ENCODE data around the gene TPO.
"Not testable (repeated sequence)": the region's sequence is repeated elsewhere in the genome, so short reads cannot be mapped to it uniquely, and the experiment has no call there.

TPO gene

DNA sequence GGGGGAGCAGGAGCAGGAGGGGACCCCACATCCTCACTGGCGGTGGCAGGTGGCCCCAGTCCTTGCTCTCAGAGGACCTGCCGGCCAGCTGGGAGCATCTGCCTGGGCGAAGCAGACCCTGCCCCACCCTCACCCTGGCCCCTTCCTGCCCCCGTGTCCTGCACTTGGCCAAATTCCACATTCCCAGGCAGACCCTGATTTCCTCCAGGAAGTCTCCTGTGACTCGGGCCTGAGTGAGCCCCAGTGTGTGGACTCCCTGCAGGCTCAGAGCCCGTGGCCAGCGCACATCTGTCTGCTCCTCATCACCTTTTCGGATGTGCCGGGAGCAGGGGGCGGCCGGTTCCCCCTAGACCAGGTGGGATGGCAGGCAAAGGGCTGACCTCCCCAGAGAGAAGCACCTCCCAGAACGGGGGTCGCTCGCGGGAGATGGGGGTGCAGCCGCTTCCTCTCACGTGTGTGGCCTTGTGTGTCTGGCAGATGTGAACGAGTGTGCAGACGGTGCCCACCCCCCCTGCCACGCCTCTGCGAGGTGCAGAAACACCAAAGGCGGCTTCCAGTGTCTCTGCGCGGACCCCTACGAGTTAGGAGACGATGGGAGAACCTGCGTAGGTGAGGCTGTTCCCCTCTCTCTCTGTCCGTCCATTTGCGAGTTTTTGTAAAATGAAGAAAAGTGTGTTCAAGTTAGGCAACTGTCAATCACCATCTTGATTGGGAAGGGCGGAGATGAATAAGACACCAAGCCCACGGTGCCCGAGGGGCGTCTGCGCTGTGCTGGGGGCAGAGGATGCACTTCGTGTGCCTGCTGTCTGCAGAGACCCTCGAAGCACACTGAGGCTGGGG lies 90.4 kb downstream of the TPO start:
- DNase-seq (ENCODE audit: low read depth) = no peak

- no peak for DNase-seq (ENCODE audit: low read depth)
These were observed 91.1 kb downstream of the TPO start for GRCh38 chr2:1504311-1504750.

- DNase-seq (ENCODE audit: low read depth) = no peak
These were observed 91.8 kb downstream of the TPO start for GRCh38 chr2:1505031-1505441.

GRCh38 chr2:1509271-1510065 lies 96.2 kb downstream of the TPO start:
- no peak for DNase-seq (ENCODE audit: low read depth)

DNA sequence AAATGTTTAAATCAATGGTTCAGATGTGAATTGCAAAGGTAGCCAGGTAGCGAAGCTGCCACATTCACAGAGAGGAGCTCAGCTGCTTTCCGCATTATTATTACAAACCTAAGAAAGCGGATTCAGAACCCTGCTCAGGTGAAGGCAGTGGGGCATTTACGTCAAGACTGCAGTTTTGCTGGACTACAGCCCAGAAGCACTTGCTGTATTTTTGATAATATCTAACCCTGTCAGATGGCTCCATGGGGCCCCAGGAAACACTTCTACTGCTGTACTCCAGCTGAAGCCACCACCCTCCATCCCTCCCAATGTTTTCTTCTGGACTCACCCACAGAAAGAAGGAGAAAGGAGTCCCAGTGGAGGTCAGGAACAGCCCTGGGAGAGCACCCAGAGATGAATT lies 96.9 kb downstream of the TPO start:
- DNase-seq (ENCODE audit: low read depth) = no peak

GRCh38 chr2:1511455-1511854 lies 98.2 kb downstream of the TPO start:
- no peak for DNase-seq (ENCODE audit: low read depth)

- DNase-seq (ENCODE audit: low read depth) = no peak
These were observed 99.3 kb downstream of the TPO start for GRCh38 chr2:1512321-1513289.

DNA sequence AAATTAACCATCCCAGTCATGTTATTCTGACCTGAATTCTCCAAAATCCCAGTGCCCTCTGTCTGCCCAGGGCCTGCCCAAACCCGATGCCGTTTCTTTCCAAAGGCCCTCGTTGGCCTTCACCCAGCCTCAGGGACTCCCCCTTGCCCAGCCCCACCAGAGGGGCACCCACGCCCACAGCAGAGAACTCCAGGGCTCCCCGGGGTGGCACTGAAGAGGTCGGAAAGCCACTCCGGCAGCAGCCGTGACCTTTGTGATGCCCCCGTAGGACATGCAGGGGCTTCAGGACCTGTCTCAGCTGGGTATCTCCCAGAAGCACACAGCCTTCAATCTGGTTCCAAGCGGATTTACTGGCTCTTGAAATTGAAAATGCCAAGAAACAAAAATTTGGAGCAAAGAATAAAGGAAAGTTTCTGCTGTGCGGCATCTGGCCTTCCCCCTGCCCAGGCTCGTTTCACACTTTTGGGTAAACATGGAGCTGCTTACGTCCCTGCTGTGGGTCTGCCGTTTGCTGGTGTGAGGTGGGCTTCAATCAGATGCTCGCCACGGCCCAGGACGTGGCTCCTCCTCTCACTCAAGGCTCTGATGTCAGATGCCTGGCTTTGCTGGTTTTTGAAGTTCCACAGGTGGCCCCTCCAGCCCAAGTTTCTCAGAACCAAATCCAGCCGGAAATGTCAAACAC lies 101.3 kb downstream of the TPO start:
- no peak for DNase-seq (ENCODE audit: low read depth)

- DNase-seq (ENCODE audit: low read depth) = no peak
These were observed 101.8 kb downstream of the TPO start for GRCh38 chr2:1515073-1515430.

DNA sequence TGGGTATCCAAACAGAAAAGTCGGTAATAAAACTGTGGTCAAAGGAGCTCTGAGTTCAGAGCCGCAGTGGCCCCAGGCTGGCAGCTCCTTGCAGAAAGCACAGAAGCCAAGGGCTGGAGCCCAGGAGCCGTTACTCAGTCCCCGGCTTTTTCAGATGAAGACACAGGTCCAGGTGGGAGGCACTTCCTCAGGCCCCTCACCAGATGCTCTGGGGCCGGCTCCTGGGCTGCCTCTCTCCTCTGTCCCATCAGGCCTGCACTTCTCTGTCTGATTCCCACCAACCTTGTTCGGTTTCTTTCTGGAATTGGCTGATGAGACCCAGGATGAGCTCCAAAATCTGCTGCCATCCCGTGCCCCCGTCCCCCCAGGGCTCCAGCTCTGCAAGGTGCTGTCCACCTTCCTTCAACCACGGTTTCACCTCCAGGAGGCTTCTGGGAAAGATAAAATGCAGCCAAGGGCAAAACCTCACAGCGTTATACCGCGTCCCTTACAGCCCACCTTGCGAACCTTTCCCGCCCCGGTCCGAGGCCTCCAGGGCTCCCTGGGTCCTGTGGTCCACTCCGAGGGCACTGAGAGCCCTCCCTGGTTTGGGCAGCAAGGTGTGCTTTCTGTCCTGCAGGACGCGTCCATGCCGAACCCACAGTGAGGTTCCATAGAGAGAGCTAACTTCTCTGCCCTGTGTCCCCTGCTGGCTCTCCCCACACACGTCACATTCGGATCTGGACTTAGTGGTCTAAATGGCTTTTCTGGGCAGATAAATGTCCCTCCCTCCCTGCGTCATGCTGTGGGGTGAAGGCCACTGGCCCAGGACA lies 102.9 kb downstream of the TPO start:
- no peak for DNase-seq (ENCODE audit: low read depth)

GRCh38 chr2:1516798-1517060 lies 103.5 kb downstream of the TPO start:
- DNase-seq (ENCODE audit: low read depth) = no peak

DNA sequence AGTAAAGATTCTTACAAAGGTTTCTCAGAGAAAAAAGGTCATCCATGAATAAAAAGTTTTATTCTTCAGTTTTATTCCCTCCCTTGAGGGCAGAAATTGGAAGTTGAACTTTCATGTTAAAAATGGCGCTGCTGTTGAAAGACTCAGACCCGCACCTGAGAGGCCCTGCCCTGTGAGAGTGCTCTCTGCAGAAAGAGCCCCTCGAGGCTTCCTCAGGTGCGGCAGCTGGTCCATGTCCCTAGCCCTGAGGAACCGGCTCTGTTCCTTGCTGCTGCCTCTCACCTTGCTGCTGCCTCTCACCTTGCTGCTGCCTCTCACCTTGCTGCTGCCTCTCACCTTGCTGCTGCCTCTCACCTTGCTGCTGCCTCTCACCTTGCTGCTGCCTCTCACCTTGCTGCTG lies 104.0 kb downstream of the TPO start:
- DNase-seq (ENCODE audit: low read depth) = not testable (repeated sequence)

- DNase-seq (ENCODE audit: low read depth) = no peak
These were observed 104.5 kb downstream of the TPO start for GRCh38 chr2:1517786-1518185.

GRCh38 chr2:1518331-1518803 lies 105.1 kb downstream of the TPO start:
- no peak for DNase-seq (ENCODE audit: low read depth)

GRCh38 chr2:1518867-1519530 lies 105.7 kb downstream of the TPO start:
- DNase-seq (ENCODE audit: low read depth) = no peak

GRCh38 chr2:1521191-1521877 lies 108.1 kb downstream of the TPO start:
- DNase-seq (ENCODE audit: low read depth) = no peak

- DNase-seq (ENCODE audit: low read depth) = no peak
These were observed 108.9 kb downstream of the TPO start for GRCh38 chr2:1521878-1522830.

DNA sequence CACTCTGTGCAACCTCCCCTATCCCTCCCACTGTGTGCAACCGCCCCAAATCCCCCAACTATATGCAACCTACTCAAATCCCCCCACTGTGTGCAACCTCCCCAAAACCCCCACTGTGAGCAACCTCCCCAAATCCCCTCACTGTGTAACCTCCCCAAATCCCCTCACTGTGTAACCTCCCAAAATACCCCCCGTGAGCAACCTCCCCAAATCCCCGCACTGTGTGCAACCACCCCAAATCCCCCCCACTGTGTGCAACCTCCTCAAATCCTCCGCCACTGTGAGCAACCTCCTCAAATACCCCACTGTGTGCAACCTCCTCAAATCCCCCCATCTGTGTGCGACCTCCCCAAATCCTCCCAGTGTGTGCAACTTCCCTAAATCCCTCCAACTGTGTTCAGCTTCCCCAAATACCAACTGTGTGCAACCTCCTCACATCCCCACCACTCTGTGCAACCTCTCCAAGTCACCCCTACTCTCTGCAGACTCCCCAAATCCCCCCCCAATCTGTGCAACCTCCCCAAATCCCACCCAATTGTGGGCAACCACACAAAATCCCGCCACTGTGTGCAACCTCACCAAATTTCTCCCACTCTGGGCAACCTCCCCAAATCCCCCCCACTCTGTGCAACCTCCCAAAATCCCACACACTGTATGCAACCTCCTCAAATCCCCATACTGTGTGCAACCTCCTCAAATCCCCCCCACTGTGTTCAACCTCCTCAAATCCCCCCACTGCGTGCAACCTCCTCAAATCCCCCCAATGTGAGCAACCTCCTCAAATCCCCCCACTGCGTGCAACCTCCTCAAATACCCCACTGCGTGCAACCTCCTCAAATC lies 114.1 kb downstream of the TPO start:
- no peak for DNase-seq (ENCODE audit: low read depth)
